ENCODE data around the gene SPATA1.

DNA sequence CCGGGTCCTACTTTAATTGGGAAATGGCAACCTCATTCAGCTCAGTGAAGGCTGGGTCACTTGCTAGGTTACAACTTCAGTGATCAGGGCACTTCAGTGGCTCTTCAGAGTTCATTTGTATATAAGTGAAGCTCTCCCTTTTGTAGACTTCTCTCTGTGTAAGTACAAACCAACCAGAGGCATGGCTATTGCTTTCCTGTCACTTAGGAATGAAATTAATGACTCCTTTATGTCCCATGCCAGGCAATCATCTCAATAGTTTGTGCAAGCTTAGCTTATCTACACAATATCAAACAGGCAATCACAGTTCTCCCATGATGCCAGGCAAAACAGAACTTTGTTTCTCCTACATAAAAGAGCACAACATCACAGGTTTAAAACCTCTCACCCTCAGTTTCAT, 90.8 kb downstream of the SPATA1 start:
- TF ChIP-seq, protein P1, sequence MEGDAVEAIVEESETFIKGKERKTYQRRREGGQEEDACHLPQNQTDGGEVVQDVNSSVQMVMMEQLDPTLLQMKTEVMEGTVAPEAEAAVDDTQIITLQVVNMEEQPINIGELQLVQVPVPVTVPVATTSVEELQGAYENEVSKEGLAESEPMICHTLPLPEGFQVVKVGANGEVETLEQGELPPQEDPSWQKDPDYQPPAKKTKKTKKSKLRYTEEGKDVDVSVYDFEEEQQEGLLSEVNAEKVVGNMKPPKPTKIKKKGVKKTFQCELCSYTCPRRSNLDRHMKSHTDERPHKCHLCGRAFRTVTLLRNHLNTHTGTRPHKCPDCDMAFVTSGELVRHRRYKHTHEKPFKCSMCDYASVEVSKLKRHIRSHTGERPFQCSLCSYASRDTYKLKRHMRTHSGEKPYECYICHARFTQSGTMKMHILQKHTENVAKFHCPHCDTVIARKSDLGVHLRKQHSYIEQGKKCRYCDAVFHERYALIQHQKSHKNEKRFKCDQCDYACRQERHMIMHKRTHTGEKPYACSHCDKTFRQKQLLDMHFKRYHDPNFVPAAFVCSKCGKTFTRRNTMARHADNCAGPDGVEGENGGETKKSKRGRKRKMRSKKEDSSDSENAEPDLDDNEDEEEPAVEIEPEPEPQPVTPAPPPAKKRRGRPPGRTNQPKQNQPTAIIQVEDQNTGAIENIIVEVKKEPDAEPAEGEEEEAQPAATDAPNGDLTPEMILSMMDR (IDR thresholded peaks at IDR 0.05), result no peak
- no peak for TF ChIP-seq POLR2A (IDR thresholded peaks at IDR 0.05)
- TF ChIP-seq POLR2AphosphoS5 (IDR thresholded peaks at IDR 0.05), result no peak
- TF ChIP-seq EP300 (IDR thresholded peaks at IDR 0.05), result no peak

Data from sigmoid colon (tissue), 4 donors.